GM23338 (cell line): ENCODE measurements around the gene C6orf47. TPM values are rescaled to one million over a fixed set of nuclear protein-coding genes. Genes with fewer than 3 reads are reported as not detected.

Experiments
- ATAC-seq: fragments of 200-7000 bp; cut with Tn5 transposase; 3 replicates; pipeline ENCODE4 v1.9.1; 2020
- DNase-seq: peaks from one replicate; pipeline ENCODE4 v3.0.0-alpha.2; 2015; ENCODE audit warnings: low spot score
- H2AFZ ChIP-seq: fragments of 200-600 bp; sonication (generic); 2 replicates; pipeline ENCODE4 v1.8.0; 2016; ENCODE audit warnings: antibody characterized with exemption, mild to moderate bottlenecking, moderate library complexity
- H3F3A ChIP-seq: fragments of 200-600 bp; sonication (generic); replicated peaks from 2 replicates; pipeline ENCODE4 v1.8.0; 2017; ENCODE audit warnings: antibody characterized with exemption, mixed run types, low read depth
- H3K27ac ChIP-seq: fragments of 200-600 bp; sonication (generic); 2 replicates; pipeline ENCODE4 v1.6.1; 2016; ENCODE audit warnings: low read depth
- H3K27me3 ChIP-seq: fragments of 200-600 bp; sonication (generic); 2 replicates; pipeline ENCODE4 v1.8.0; 2016; ENCODE audit warnings: mild to moderate bottlenecking, mixed run types, moderate library complexity; ENCODE audit not compliant: insufficient read depth
- H3K36me3 ChIP-seq: fragments of 200-600 bp; sonication (generic); 2 replicates; pipeline ENCODE4 v1.8.0; 2016; ENCODE audit warnings: mild to moderate bottlenecking; ENCODE audit not compliant: insufficient read depth
- H3K4me1 ChIP-seq: fragments of 200-600 bp; sonication (generic); 2 replicates; pipeline ENCODE4 v1.8.0; 2016; ENCODE audit warnings: mild to moderate bottlenecking, moderate library complexity; ENCODE audit not compliant: insufficient read depth
- H3K4me2 ChIP-seq: fragments of 200-600 bp; sonication (generic); 2 replicates; pipeline ENCODE4 v1.7.1; 2017; ENCODE audit warnings: mixed run types
- H3K4me3 ChIP-seq: fragments of 200-600 bp; sonication (generic); 2 replicates; pipeline ENCODE4 v1.6.1; 2016; ENCODE audit warnings: mixed run types
- H3K79me2 ChIP-seq: fragments of 200-600 bp; sonication (generic); replicated peaks from 2 replicates; pipeline ENCODE4 v1.8.0; 2017; ENCODE audit warnings: mild to moderate bottlenecking; ENCODE audit not compliant: insufficient read depth
- H3K9me2 ChIP-seq: fragments of 200-600 bp; sonication (generic); 2 replicates; pipeline ENCODE4 v1.8.0; 2017; ENCODE audit not compliant: insufficient read depth
- H4K20me1 ChIP-seq: fragments of 200-600 bp; sonication (generic); replicated peaks from 2 replicates; pipeline ENCODE4 v1.8.0; 2017; ENCODE audit warnings: mild to moderate bottlenecking; ENCODE audit not compliant: insufficient read depth
- H3K27ac Mint-ChIP-seq: 2 replicates; pipeline ENCODE4 v1.8.0; 2020; ENCODE audit warnings: inconsistent platforms, mild to moderate bottlenecking, moderate library complexity, mixed read lengths
- H3K27me3 Mint-ChIP-seq: 3 replicates; pipeline ENCODE4 v1.8.0; 2022; ENCODE audit warnings: low read depth, mild to moderate bottlenecking, moderate library complexity, mixed read lengths, inconsistent platforms; ENCODE audit not compliant: insufficient read depth, poor library complexity
- H3K36me3 Mint-ChIP-seq: 3 replicates; pipeline ENCODE4 v1.8.0; 2021; ENCODE audit warnings: low read depth, mild to moderate bottlenecking, inconsistent platforms, moderate library complexity, mixed read lengths
- H3K4me1 Mint-ChIP-seq: 3 replicates; pipeline ENCODE4 v1.8.0; 2020; ENCODE audit warnings: mild to moderate bottlenecking, inconsistent platforms, mixed read lengths
- H3K4me3 Mint-ChIP-seq: 3 replicates; pipeline ENCODE4 v1.8.0; 2021; ENCODE audit warnings: moderate library complexity, mild to moderate bottlenecking, inconsistent platforms, mixed read lengths
- H3K9me3 Mint-ChIP-seq: 3 replicates; pipeline ENCODE4 v1.8.0; 2020; ENCODE audit warnings: moderate library complexity, mild to moderate bottlenecking, inconsistent platforms, mixed read lengths
- CREB1 ChIP-seq: fragments of 250-450 bp; sonication (Bioruptor Pico); IDR thresholded peaks from 2 replicates; pipeline ENCODE4 v1.5.0; 2020; ENCODE audit warnings: low read depth, mild to moderate bottlenecking, moderate library complexity
- EZH2phosphoT487 ChIP-seq: fragments of 200-600 bp; sonication (generic); IDR thresholded peaks from one replicate; pipeline ENCODE4 v1.8.1; 2018; ENCODE audit warnings: antibody characterized with exemption; ENCODE audit not compliant: unreplicated experiment
- JUNB ChIP-seq: IDR thresholded peaks from one replicate; pipeline ENCODE4 v1.6.1; 2016; ENCODE audit warnings: antibody characterized with exemption; ENCODE audit not compliant: unreplicated experiment
- POLR2AphosphoS5 ChIP-seq: IDR thresholded peaks from 2 replicates; pipeline ENCODE4 v1.6.1; 2016; ENCODE audit warnings: antibody characterized with exemption, low read depth
- polyA plus RNA-seq: library from polyadenylated mRNA; unstranded; fragments of >200 nt; fragmentation: Nextera tagmentation; extraction: Ambion mirVana; gene quantifications from 2 replicates; pipeline ENCODE4 v1.2.1, GENCODE V29; 2016
- total RNA-seq: library from RNA; depleted of rRNA; stranded (reverse); fragments of >200 nt; shearing (Covaris generic); gene quantifications from 2 replicates; pipeline ENCODE4 v1.2.3, GENCODE V29; 2014
- TF ChIP-seq, protein P1 (sequence below): fragments of 250-450 bp; sonication (Bioruptor Pico); IDR thresholded peaks from 2 replicates; pipeline ENCODE4 v1.5.0; 2020; ENCODE audit warnings: mild to moderate bottlenecking, moderate library complexity
- TF ChIP-seq, protein P2 (sequence below), 2 experiments: fragments of 200-600 bp in 1 of 2; sonication (generic) in 1 of 2; conservative IDR thresholded peaks; 2 replicates each; pipeline versions ENCODE4 v1.5.1 to v1.6.1; 2016 to 2017; ENCODE audit warnings: antibody characterized with exemption in 2 of 2, low read depth in 2 of 2, mild to moderate bottlenecking in 2 of 2, moderate library complexity in 1 of 2
- TF ChIP-seq, protein P3 (sequence below): IDR thresholded peaks from one replicate; pipeline ENCODE4 v1.6.1; 2018; ENCODE audit warnings: antibody characterized with exemption; ENCODE audit not compliant: unreplicated experiment
- TF ChIP-seq, protein P4 (sequence below): IDR thresholded peaks from 2 replicates; pipeline ENCODE4 v1.6.1; 2016; ENCODE audit warnings: antibody characterized with exemption

C6orf47 gene
- total and polyA plus RNA-seq, 2 experiments from 2014 or later, result 9.4 to 12.8 TPM

DNA sequence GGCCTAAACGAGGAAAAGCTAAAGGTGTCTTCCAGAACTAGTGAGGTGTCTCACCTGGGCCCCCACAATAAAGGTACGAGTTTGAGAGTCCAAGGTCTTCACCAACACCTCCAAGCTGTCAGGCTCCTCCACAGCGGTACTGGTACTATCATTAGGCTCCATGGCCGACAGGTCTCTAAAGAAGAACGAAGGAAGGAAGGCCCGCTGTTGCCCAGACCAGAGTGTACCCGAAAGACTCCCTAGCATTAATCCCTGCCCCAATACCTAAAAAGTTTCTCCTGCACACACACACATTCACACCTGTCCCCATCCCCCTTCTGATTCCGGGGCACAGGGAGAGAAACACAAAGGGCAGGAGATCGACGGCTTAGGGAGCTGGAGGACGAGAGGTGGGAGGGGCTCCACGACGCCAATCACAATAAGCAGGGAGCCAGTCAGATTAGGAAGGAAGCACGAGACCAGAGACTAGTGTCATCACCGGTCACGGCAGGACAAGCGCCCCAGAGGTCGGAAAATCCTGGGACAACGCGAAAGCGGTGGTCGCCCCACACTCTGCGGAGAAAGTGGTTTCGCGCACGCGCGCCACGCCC is 8.9 kb downstream of the C6orf47 start:
- H2AFZ ChIP-seq, result 0 out of 2 replicates have a peak overlapping the region, but pooled peaks have one; percentile 35
- H3K36me3 Mint-ChIP-seq, result peaks cover 47% of the 10 kb centered on the region
- DNase-seq, result peak; percentile 90

More for the DNA sequence above, 8.9 kb downstream of the C6orf47 start:
- Mint-ChIP-seq H3K9me3 (no peaks in the 10 kb centered on the region), H3K27ac (peak overlapping the region; percentile 100), H3K4me1 (peaks cover 28% of the 10 kb centered on the region; the same call in 2 of the 3 replicates), H3K27me3 (peaks cover 13% of the 10 kb centered on the region), H3K4me3 (peak overlapping the region; percentile 99)
- Histone ChIP-seq H3F3A (peaks cover 18% of the 10 kb centered on the region), H3K4me3 (peak overlapping the region; percentile 88), H3K79me2 (peaks cover 29% of the 10 kb centered on the region), H3K27me3 (no peaks in the 10 kb centered on the region), H3K4me1 (peaks cover 14% of the 10 kb centered on the region), H3K4me2 (peak overlapping the region; percentile 85), H3K36me3 (peaks cover 27% of the 10 kb centered on the region), H3K27ac (peak overlapping the region; percentile 96), H4K20me1 (peaks cover 12% of the 10 kb centered on the region; the same call in 1 of the 2 replicates), H3K9me2 (no peaks in the 10 kb centered on the region)
- no peak for TF ChIP-seq JUNB
- TF ChIP-seq, protein P1, sequence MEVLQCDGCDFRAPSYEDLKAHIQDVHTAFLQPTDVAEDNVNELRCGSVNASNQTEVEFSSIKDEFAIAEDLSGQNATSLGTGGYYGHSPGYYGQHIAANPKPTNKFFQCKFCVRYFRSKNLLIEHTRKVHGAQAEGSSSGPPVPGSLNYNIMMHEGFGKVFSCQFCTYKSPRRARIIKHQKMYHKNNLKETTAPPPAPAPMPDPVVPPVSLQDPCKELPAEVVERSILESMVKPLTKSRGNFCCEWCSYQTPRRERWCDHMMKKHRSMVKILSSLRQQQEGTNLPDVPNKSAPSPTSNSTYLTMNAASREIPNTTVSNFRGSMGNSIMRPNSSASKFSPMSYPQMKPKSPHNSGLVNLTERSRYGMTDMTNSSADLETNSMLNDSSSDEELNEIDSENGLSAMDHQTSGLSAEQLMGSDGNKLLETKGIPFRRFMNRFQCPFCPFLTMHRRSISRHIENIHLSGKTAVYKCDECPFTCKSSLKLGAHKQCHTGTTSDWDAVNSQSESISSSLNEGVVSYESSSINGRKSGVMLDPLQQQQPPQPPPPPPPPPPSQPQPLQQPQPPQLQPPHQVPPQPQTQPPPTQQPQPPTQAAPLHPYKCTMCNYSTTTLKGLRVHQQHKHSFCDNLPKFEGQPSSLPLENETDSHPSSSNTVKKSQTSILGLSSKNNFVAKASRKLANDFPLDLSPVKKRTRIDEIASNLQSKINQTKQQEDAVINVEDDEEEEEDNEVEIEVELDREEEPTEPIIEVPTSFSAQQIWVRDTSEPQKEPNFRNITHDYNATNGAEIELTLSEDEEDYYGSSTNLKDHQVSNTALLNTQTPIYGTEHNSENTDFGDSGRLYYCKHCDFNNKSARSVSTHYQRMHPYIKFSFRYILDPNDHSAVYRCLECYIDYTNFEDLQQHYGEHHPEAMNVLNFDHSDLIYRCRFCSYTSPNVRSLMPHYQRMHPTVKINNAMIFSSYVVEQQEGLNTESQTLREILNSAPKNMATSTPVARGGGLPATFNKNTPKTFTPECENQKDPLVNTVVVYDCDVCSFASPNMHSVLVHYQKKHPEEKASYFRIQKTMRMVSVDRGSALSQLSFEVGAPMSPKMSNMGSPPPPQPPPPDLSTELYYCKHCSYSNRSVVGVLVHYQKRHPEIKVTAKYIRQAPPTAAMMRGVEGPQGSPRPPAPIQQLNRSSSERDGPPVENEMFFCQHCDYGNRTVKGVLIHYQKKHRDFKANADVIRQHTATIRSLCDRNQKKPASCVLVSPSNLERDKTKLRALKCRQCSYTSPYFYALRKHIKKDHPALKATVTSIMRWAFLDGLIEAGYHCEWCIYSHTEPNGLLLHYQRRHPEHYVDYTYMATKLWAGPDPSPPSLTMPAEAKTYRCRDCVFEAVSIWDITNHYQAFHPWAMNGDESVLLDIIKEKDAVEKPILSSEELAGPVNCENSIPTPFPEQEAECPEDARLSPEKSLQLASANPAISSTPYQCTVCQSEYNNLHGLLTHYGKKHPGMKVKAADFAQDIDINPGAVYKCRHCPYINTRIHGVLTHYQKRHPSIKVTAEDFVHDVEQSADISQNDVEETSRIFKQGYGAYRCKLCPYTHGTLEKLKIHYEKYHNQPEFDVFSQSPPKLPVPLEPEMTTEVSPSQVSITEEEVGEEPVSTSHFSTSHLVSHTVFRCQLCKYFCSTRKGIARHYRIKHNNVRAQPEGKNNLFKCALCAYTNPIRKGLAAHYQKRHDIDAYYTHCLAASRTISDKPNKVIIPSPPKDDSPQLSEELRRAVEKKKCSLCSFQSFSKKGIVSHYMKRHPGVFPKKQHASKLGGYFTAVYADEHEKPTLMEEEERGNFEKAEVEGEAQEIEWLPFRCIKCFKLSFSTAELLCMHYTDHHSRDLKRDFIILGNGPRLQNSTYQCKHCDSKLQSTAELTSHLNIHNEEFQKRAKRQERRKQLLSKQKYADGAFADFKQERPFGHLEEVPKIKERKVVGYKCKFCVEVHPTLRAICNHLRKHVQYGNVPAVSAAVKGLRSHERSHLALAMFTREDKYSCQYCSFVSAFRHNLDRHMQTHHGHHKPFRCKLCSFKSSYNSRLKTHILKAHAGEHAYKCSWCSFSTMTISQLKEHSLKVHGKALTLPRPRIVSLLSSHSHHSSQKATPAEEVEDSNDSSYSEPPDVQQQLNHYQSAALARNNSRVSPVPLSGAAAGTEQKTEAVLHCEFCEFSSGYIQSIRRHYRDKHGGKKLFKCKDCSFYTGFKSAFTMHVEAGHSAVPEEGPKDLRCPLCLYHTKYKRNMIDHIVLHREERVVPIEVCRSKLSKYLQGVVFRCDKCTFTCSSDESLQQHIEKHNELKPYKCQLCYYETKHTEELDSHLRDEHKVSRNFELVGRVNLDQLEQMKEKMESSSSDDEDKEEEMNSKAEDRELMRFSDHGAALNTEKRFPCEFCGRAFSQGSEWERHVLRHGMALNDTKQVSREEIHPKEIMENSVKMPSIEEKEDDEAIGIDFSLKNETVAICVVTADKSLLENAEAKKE, result no peak
- TF ChIP-seq, protein P2, sequence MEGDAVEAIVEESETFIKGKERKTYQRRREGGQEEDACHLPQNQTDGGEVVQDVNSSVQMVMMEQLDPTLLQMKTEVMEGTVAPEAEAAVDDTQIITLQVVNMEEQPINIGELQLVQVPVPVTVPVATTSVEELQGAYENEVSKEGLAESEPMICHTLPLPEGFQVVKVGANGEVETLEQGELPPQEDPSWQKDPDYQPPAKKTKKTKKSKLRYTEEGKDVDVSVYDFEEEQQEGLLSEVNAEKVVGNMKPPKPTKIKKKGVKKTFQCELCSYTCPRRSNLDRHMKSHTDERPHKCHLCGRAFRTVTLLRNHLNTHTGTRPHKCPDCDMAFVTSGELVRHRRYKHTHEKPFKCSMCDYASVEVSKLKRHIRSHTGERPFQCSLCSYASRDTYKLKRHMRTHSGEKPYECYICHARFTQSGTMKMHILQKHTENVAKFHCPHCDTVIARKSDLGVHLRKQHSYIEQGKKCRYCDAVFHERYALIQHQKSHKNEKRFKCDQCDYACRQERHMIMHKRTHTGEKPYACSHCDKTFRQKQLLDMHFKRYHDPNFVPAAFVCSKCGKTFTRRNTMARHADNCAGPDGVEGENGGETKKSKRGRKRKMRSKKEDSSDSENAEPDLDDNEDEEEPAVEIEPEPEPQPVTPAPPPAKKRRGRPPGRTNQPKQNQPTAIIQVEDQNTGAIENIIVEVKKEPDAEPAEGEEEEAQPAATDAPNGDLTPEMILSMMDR (conservative IDR thresholded peaks at IDR 0.05; ENCODE audit: low read depth in 2 of 2), result no peak
- TF ChIP-seq, protein P3, sequence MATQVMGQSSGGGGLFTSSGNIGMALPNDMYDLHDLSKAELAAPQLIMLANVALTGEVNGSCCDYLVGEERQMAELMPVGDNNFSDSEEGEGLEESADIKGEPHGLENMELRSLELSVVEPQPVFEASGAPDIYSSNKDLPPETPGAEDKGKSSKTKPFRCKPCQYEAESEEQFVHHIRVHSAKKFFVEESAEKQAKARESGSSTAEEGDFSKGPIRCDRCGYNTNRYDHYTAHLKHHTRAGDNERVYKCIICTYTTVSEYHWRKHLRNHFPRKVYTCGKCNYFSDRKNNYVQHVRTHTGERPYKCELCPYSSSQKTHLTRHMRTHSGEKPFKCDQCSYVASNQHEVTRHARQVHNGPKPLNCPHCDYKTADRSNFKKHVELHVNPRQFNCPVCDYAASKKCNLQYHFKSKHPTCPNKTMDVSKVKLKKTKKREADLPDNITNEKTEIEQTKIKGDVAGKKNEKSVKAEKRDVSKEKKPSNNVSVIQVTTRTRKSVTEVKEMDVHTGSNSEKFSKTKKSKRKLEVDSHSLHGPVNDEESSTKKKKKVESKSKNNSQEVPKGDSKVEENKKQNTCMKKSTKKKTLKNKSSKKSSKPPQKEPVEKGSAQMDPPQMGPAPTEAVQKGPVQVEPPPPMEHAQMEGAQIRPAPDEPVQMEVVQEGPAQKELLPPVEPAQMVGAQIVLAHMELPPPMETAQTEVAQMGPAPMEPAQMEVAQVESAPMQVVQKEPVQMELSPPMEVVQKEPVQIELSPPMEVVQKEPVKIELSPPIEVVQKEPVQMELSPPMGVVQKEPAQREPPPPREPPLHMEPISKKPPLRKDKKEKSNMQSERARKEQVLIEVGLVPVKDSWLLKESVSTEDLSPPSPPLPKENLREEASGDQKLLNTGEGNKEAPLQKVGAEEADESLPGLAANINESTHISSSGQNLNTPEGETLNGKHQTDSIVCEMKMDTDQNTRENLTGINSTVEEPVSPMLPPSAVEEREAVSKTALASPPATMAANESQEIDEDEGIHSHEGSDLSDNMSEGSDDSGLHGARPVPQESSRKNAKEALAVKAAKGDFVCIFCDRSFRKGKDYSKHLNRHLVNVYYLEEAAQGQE, result no peak
- TF ChIP-seq EZH2phosphoT487, result no peak
- TF ChIP-seq, protein P4, sequence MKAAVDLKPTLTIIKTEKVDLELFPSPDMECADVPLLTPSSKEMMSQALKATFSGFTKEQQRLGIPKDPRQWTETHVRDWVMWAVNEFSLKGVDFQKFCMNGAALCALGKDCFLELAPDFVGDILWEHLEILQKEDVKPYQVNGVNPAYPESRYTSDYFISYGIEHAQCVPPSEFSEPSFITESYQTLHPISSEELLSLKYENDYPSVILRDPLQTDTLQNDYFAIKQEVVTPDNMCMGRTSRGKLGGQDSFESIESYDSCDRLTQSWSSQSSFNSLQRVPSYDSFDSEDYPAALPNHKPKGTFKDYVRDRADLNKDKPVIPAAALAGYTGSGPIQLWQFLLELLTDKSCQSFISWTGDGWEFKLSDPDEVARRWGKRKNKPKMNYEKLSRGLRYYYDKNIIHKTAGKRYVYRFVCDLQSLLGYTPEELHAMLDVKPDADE, result no peak; the same call in 1 of the 2 replicates
- TF ChIP-seq CREB1 (CRISPR knock-in tag), result no peak
- peak; percentile 12; the same call in 1 of the 2 replicates for TF ChIP-seq POLR2AphosphoS5
- ATAC-seq, result peak; percentile 69
